ENCODE data around the gene LPP. TPM values are rescaled to one million over a fixed set of nuclear protein-coding genes. Genes with fewer than 3 reads are reported as not detected.

The LPP gene
- total and polyA plus RNA-seq, 2 of the 4 experiments (the other 2 are of a cell fraction), result 16.0 to 130 TPM

- no CpG with 5 or more reads among the region's 3 CpGs for WGBS, 2 experiments (ENCODE audit: extremely low coverage in 2 of 2, insufficient read length in 1 of 2)
- H2AK5ac ChIP-seq (ENCODE audit: low read depth, low read length), result no peak overlapping the region
- H3K4me3 ChIP-seq (ENCODE audit: insufficient read depth, low read depth, low read length), result no peak overlapping the region
- no peak overlapping the region for H3K9ac ChIP-seq (ENCODE audit: low read depth, low read length)
- in situ Hi-C loops (cut with MboI; ENCODE audit: low sequenced_read_pairs) (no loop called here), dilution Hi-C loops (cut with HindIII; ENCODE audit: low sequenced_read_pairs, unreplicated experiment) (no loop called here), intact Hi-C loops (cut with micrococcal nuclease) (no loop called here)
- no peaks in the 10 kb centered on the region for H3K36me3 ChIP-seq (ENCODE audit: control insufficient read depth, insufficient read depth, low read length)
- H3K14ac ChIP-seq (replicated peaks; ENCODE audit: low read depth, low read length), result no peak overlapping the region
- H2BK120ac ChIP-seq (ENCODE audit: low read depth, low read length), result no peak overlapping the region
- DNase-seq (no peak), ATAC-seq (ENCODE audit: low read depth) (no peak)
- no peak overlapping the region for H3K27ac ChIP-seq (ENCODE audit: insufficient read depth, low read length)
- no peaks in the 10 kb centered on the region for H3K9me3 ChIP-seq (ENCODE audit: control insufficient read depth, insufficient read depth, low read length)
- CTCF ChIA-PET, result no interaction called here
- peaks cover 43 to 74% of the 10 kb centered on the region in 2 experiments for H3K79me1 ChIP-seq (ENCODE audit: low read depth in 1 of 2, low read length in 2 of 2)
- H3K4ac ChIP-seq (ENCODE audit: low read depth, low read length), result no peak overlapping the region
- no peak overlapping the region for H2AFZ ChIP-seq (replicated peaks; ENCODE audit: low read length, poor library complexity)
- H4K8ac ChIP-seq (ENCODE audit: low read depth in 2 of 2, low read length in 2 of 2), result no peak overlapping the region
- no peak overlapping the region for H2BK5ac ChIP-seq (ENCODE audit: low read depth, low read length, poor library complexity, severe bottlenecking)
- TF ChIP-seq MAFK (IDR thresholded peaks at IDR 0.05; ENCODE audit: low read depth, low read length), result no peak
- TF ChIP-seq MXI1 (IDR thresholded peaks at IDR 0.05; ENCODE audit: borderline replicate concordance, low read depth, low read length), result no peak
- no peak for TF ChIP-seq NFE2L2 (IDR thresholded peaks at IDR 0.05; ENCODE audit: low read depth, low read length)
- no peak for TF ChIP-seq RAD21 (IDR thresholded peaks at IDR 0.05; ENCODE audit: low read length)
- no peak for TF ChIP-seq CEBPB (IDR thresholded peaks at IDR 0.05; ENCODE audit: low read depth, low read length)
- no peak for TF ChIP-seq FOS (IDR thresholded peaks at IDR 0.05; ENCODE audit: low read depth, low read length)
- TF ChIP-seq, protein P1, sequence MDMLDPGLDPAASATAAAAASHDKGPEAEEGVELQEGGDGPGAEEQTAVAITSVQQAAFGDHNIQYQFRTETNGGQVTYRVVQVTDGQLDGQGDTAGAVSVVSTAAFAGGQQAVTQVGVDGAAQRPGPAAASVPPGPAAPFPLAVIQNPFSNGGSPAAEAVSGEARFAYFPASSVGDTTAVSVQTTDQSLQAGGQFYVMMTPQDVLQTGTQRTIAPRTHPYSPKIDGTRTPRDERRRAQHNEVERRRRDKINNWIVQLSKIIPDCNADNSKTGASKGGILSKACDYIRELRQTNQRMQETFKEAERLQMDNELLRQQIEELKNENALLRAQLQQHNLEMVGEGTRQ (IDR thresholded peaks at IDR 0.05; ENCODE audit: low read depth, low read length), result no peak
- no peak for TF ChIP-seq MAZ (IDR thresholded peaks at IDR 0.05; ENCODE audit: borderline replicate concordance, low read depth, low read length)
- no peak for TF ChIP-seq CHD1 (IDR thresholded peaks at IDR 0.05; ENCODE audit: low read depth, low read length)
- no peak for TF ChIP-seq POLR2A (IDR thresholded peaks at IDR 0.05; ENCODE audit: low read depth, low read length)
- no peaks in the 10 kb centered on the region for H3K27me3 ChIP-seq (ENCODE audit: control insufficient read depth, insufficient read depth, low read length)
- H4K20me1 ChIP-seq (ENCODE audit: insufficient read depth, low read length), result peaks cover 23% of the 10 kb centered on the region; the same call in 1 of the 2 replicates
- H2BK15ac ChIP-seq (ENCODE audit: low read depth, low read length), result no peak overlapping the region
- no peak overlapping the region for H4K91ac ChIP-seq (ENCODE audit: insufficient read depth, low read depth, low read length)
- H3K18ac ChIP-seq (ENCODE audit: low read depth, low read length), result no peak overlapping the region
- H3K23ac ChIP-seq (ENCODE audit: low read depth, low read length), result no peak overlapping the region
- no TSS peak for BruUV-seq (replicated peaks)
- no peak overlapping the region for H3K4me2 ChIP-seq (ENCODE audit: low read depth, low read length)
- POLR2A ChIA-PET (ENCODE audit: unreplicated experiment), result no interaction called here
- H4K5ac ChIP-seq (ENCODE audit: low read depth, low read length), result no peak overlapping the region
- no peak overlapping the region for H3K56ac ChIP-seq (ENCODE audit: extremely low read depth, insufficient read depth, low read length)
- peaks cover 2% of the 10 kb centered on the region for H3K4me1 ChIP-seq (ENCODE audit: control insufficient read depth, insufficient read depth, low read length)
- no peak overlapping the region for H2AK9ac ChIP-seq (replicated peaks; ENCODE audit: low read depth, low read length, poor library complexity)
- peaks cover 19% of the 10 kb centered on the region for H3K9me1 ChIP-seq (ENCODE audit: insufficient read depth, low read length)
- H2BK20ac ChIP-seq (ENCODE audit: low read depth, low read length), result no peak overlapping the region
These were observed 569.0 kb downstream of the LPP start for GRCh38 chr3:188722963-188723362.
